Activated CD8-positive, alpha-beta T cell treated with anti-CD3 and anti-CD28 coated beads for 36 hours (primary cell): Measurements from ENCODE around the gene ZNF24. TPM values are rescaled to one million over a fixed set of nuclear protein-coding genes. Genes with fewer than 3 reads are reported as not detected.

Experiments
- ATAC-seq: fragments of 200-7000 bp; cut with Tn5 transposase; one replicate; pipeline ENCODE4 v1.10.0; 2021; ENCODE audit warnings: mild to moderate bottlenecking, moderate library complexity
- CTCF ChIA-PET: fragments of 350-600 bp; sonication (Branson Sonifier 250); formaldehyde crosslinking; loops from one replicate; lab custom pipeline; 2021; ENCODE audit warnings: antibody characterized with exemption; lab: Charles Lee
- POLR2A ChIA-PET: fragments of 350-600 bp; sonication (Branson Sonifier 250); formaldehyde crosslinking; loops from one replicate; lab custom pipeline; 2021; ENCODE audit warnings: antibody characterized with exemption; lab: Charles Lee
- DNase-seq: peaks from one replicate; pipeline ENCODE4 v3.0.0-alpha.2; 2020
- H3K27ac Mint-ChIP-seq: one replicate; pipeline ENCODE4 v1.8.0; 2021; ENCODE audit warnings: mild to moderate bottlenecking, mixed read lengths
- H3K27me3 Mint-ChIP-seq: one replicate; pipeline ENCODE4 v1.8.0; 2021; ENCODE audit warnings: mixed read lengths
- H3K36me3 Mint-ChIP-seq: one replicate; pipeline ENCODE4 v1.8.0; 2021; ENCODE audit warnings: low read depth, mixed read lengths
- H3K4me1 Mint-ChIP-seq: one replicate; pipeline ENCODE4 v1.8.0; 2021; ENCODE audit warnings: low read depth, mixed read lengths
- H3K4me3 Mint-ChIP-seq: one replicate; pipeline ENCODE4 v1.8.0; 2021; ENCODE audit warnings: mild to moderate bottlenecking, moderate library complexity, mixed read lengths
- H3K9me3 Mint-ChIP-seq: one replicate; pipeline ENCODE4 v1.8.0; 2021; ENCODE audit warnings: mixed read lengths
- intact Hi-C: fragments of 100-400 bp; cut with micrococcal nuclease; formaldehyde crosslinking; loops from one replicate; pipeline ENCODE4 v1.10.0; 2022
- total RNA-seq, 2 experiments: library from RNA; stranded (reverse); gene quantifications; one replicate each; pipeline ENCODE4 v1.2.3, GENCODE V29; 2021
- TF ChIP-seq, protein P1 (sequence below): fragments of 200-600 bp; IDR thresholded peaks from one replicate; pipeline ENCODE4 v1.8.0; 2022; ENCODE audit warnings: antibody characterized with exemption, mild to moderate bottlenecking

Gene ZNF24
- total RNA-seq, 2 experiments from 2014 or later, result 42.7 to 45.1 TPM

DNA sequence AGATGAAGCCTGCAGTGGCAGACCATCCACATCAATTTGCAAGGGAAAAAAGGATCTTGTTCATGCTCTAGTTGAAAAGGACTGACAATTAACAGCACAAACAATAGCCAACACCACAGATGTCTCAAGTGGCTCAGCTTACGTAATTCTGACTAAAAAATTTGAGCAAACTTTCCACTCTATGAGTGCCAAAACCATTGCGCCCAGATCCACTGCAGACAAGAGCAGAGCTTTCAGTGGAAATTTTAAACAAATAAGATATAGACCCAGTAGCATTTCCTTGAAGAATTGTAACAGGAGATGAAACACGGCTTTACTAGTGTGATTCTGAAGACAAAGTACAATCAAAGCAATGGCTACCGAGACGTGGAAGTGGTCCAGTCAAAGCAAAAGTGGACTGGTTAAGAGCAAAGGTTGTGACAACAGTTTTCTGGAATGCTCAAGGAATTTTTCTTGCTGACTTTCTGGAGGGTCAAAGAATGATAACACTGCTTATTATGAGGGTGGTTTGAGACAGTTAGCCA lies 44.9 kb upstream of the ZNF24 start:
- no peaks in the 10 kb centered on the region for H3K4me1 Mint-ChIP-seq
- intact Hi-C loops, result loop anchor here (10.0 kb wide), 1 partner anchor 154 kb away; no protein-coding TSS in a partner anchor
- H3K9me3 Mint-ChIP-seq, result no peaks in the 10 kb centered on the region
- CTCF ChIA-PET, result no interaction called here
- no peak overlapping the region for H3K4me3 Mint-ChIP-seq
- H3K27me3 Mint-ChIP-seq, result peaks cover 15% of the 10 kb centered on the region
- H3K36me3 Mint-ChIP-seq, result no peaks in the 10 kb centered on the region
- no peak for ATAC-seq
- DNase-seq, result no peak
- H3K27ac Mint-ChIP-seq, result no peak overlapping the region
- TF ChIP-seq, protein P1, sequence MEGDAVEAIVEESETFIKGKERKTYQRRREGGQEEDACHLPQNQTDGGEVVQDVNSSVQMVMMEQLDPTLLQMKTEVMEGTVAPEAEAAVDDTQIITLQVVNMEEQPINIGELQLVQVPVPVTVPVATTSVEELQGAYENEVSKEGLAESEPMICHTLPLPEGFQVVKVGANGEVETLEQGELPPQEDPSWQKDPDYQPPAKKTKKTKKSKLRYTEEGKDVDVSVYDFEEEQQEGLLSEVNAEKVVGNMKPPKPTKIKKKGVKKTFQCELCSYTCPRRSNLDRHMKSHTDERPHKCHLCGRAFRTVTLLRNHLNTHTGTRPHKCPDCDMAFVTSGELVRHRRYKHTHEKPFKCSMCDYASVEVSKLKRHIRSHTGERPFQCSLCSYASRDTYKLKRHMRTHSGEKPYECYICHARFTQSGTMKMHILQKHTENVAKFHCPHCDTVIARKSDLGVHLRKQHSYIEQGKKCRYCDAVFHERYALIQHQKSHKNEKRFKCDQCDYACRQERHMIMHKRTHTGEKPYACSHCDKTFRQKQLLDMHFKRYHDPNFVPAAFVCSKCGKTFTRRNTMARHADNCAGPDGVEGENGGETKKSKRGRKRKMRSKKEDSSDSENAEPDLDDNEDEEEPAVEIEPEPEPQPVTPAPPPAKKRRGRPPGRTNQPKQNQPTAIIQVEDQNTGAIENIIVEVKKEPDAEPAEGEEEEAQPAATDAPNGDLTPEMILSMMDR, result no peak
- POLR2A ChIA-PET, result no interaction called here

DNA sequence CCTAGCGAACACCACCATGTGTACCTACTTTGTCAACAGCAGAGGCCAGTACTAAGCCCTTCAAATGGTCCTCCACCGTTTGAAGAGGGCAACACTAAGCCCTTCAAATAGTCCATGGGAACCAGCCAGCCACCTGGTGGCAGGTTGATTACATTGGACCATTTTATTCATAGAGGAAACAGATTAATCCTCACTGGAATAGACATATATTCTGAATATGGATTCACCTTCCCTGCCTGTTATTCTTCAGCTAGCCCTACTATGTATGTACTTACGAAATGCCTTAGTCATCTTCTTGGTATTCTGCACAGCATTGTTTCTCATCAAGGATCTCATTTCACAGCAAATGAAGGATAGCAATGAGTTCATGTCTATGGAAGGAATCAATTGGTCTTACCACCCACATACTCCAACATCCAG lies 42.9 kb upstream of the ZNF24 start:
- H3K4me1 Mint-ChIP-seq, result no peaks in the 10 kb centered on the region

DNA sequence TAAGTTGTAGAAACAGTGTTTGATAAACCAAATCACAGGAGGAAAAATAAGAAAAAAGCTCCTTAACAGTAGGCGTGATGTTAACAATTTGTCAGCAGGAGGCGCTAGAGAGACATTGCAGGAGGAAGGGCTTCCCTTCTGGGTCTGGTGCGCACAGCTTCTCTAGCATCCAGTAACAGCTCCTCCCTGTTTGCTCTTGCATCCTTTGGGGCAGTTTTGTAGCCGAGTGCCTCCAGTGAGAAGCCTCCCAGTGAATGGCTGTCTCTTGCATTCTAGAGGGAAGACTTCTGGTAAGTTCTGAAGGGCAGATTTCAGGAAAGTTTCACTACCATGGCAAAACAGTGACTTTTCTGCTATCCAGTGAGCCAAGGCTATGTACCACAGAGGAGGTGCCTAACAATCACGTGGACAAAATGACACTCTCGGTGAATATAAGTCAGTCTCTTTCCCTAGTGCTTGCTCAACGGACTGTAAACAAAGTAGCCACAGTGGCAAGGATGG lies 42.4 kb upstream of the ZNF24 start:
- Mint-ChIP-seq H3K4me1 (no peaks in the 10 kb centered on the region), H3K9me3 (no peaks in the 10 kb centered on the region), H3K27me3 (peaks cover 15% of the 10 kb centered on the region), H3K36me3 (no peaks in the 10 kb centered on the region), H3K27ac (no peak overlapping the region), H3K4me3 (no peak overlapping the region)
- POLR2A ChIA-PET, result no interaction called here
- DNase-seq, result peak; percentile 78
- peak; percentile 99 for ATAC-seq
- CTCF ChIA-PET, result interaction anchor here (0.6 to 2.3 kb wide), 58 partner anchors 8 to 898 kb away, joined by 3 to 22 read pairs (median 4); partner anchors contain the start of genes ZNF24, ZNF396 and ZSCAN30
- intact Hi-C loops, result loop anchor here (10.0 kb wide), 1 partner anchor 152 kb away; no protein-coding TSS in a partner anchor
- TF ChIP-seq, protein P1, result peak; percentile 95

More for the DNA sequence above, 42.9 kb upstream of the ZNF24 start:
- Mint-ChIP-seq H3K4me3 (no peak overlapping the region), H3K9me3 (no peaks in the 10 kb centered on the region), H3K36me3 (no peaks in the 10 kb centered on the region), H3K27ac (no peak overlapping the region), H3K27me3 (peaks cover 15% of the 10 kb centered on the region)
- ChIA-PET CTCF (interaction anchor here (0.6 to 2.3 kb wide), 46 partner anchors 8 to 563 kb away, joined by 3 to 22 read pairs (median 4); partner anchors contain the start of genes ZNF396 and ZSCAN30), POLR2A (no interaction called here)
- TF ChIP-seq, protein P1, result no peak
- intact Hi-C loops, result loop anchor here (10.0 kb wide), 1 partner anchor 152 kb away; no protein-coding TSS in a partner anchor
- peak; percentile 14 for DNase-seq
- peak; percentile 30 for ATAC-seq

GRCh38 chr18:35383136-35383535 lies 38.9 kb upstream of the ZNF24 start:
- H3K4me1 Mint-ChIP-seq, result no peaks in the 10 kb centered on the region
- H3K36me3 Mint-ChIP-seq, result no peaks in the 10 kb centered on the region
- no peaks in the 10 kb centered on the region for H3K9me3 Mint-ChIP-seq
- H3K27ac Mint-ChIP-seq, result no peak overlapping the region
- intact Hi-C loops, result loop anchor here (10.0 kb wide), 1 partner anchor 148 kb away; no protein-coding TSS in a partner anchor
- ATAC-seq, result no peak
- POLR2A ChIA-PET, result interaction anchor here (0.7 to 1.0 kb wide), 2 partner anchors 15 to 919 kb away, joined by 3 read pairs; no protein-coding TSS in a partner anchor
- TF ChIP-seq, protein P1, result no peak
- DNase-seq, result no peak
- H3K4me3 Mint-ChIP-seq, result no peak overlapping the region
- H3K27me3 Mint-ChIP-seq, result peaks cover 9% of the 10 kb centered on the region
- CTCF ChIA-PET, result interaction anchor here (0.9 to 1.6 kb wide), 3 partner anchors 9 to 368 kb away, joined by 3 read pairs; no protein-coding TSS in a partner anchor

GRCh38 chr18:35379421-35379820 lies 35.2 kb upstream of the ZNF24 start:
- TF ChIP-seq, protein P1, result no peak
- no peaks in the 10 kb centered on the region for H3K9me3 Mint-ChIP-seq
- H3K36me3 Mint-ChIP-seq, result no peaks in the 10 kb centered on the region
- ChIA-PET POLR2A (interaction anchor here (1.2 kb wide), 1 partner anchor 14 kb away, joined by 4 read pairs; no protein-coding TSS in a partner anchor), CTCF (interaction anchor here (0.7 kb wide), 1 partner anchor 28 kb away, joined by 3 read pairs; no protein-coding TSS in a partner anchor)
- peaks cover 3% of the 10 kb centered on the region for H3K27me3 Mint-ChIP-seq
- H3K27ac Mint-ChIP-seq, result no peak overlapping the region
- ATAC-seq (no peak), DNase-seq (no peak)
- H3K4me1 Mint-ChIP-seq, result peaks cover 4% of the 10 kb centered on the region
- no peak overlapping the region for H3K4me3 Mint-ChIP-seq
- intact Hi-C loops, result no loop called here
